ENCODE data around the gene KIF6.

GRCh38 chr6:39638126-39638822 is 86.9 kb downstream of the KIF6 start:
- TF ChIP-seq CTCF (IDR thresholded peaks at IDR 0.05; ENCODE audit: control extremely low read depth in 1 of 3, insufficient read depth in 1 of 3, low read depth in 1 of 3, low read length in 3 of 3) (no peak), GABPA (IDR thresholded peaks at IDR 0.05; ENCODE audit: borderline replicate concordance, insufficient read depth, low read length) (no peak), HDAC2 (IDR thresholded peaks at IDR 0.05; ENCODE audit: borderline replicate concordance in 1 of 2, low read depth in 2 of 2, low read length in 2 of 2) (no peak), PHF8 (conservative IDR thresholded peaks at IDR 0.05; ENCODE audit: low read depth, low read length) (no peak), MAFK (IDR thresholded peaks at IDR 0.05; ENCODE audit: low read depth, low read length) (no peak), KDM4A (IDR thresholded peaks at IDR 0.05; ENCODE audit: low read depth, low read length, severe bottlenecking) (no peak), EP300 (IDR thresholded peaks at IDR 0.05; ENCODE audit: borderline replicate concordance in 1 of 2, low read depth in 2 of 2, low read length in 2 of 2) (no peak), TCF12 (IDR thresholded peaks at IDR 0.05; ENCODE audit: low read depth, low read length) (no peak), SP1 (IDR thresholded peaks at IDR 0.05; ENCODE audit: low read depth, low read length) (no peak), HDAC6 (IDR thresholded peaks at IDR 0.05; ENCODE audit: low read depth, low read length) (no peak), ZNF274 (IDR thresholded peaks at IDR 0.05; ENCODE audit: borderline replicate concordance, extremely low read depth, low read length) (no peak)

Measured in H1 (cell line).